DND-41 (cell line): ENCODE data around the gene TTLL8.

Experiments
- CTCF ChIP-seq: IDR thresholded peaks from 2 replicates; pipeline ENCODE4 v1.5.1; 2012; ENCODE audit warnings: borderline replicate concordance, low read length, moderate library complexity, mild to moderate bottlenecking; ENCODE audit not compliant: poor library complexity, severe bottlenecking; ENCODE audit errors: extremely low read depth
- EZH2 ChIP-seq: IDR thresholded peaks from 3 replicates; pipeline ENCODE4 v1.6.1; 2012; ENCODE audit warnings: borderline replicate concordance, low read depth, mild to moderate bottlenecking, moderate library complexity, low read length, inconsistent platforms; ENCODE audit not compliant: severe bottlenecking

- TF ChIP-seq CTCF (no peak), EZH2 (no peak)
Measured at GRCh38 chr22:49997251-49997599, 60.9 kb downstream of the TTLL8 start.
